HepG2 (cell line): ENCODE measurements around the gene GNPDA2. TPM values are rescaled to one million over a fixed set of nuclear protein-coding genes. Genes with fewer than 3 reads are reported as not detected.

Experiments used
- BRCA1 ChIP-seq: sonication (generic); formaldehyde crosslinking; IDR thresholded peaks from 2 replicates; pipeline ENCODE4 v1.4.0; 2020; ENCODE audit warnings: missing genetic modification reagents
- CCDC6 ChIP-seq: sonication (generic); formaldehyde crosslinking; IDR thresholded peaks from 2 replicates; pipeline ENCODE4 v1.8.1; 2022; ENCODE audit warnings: mild to moderate bottlenecking, missing genetic modification reagents, moderate library complexity
- EP300 ChIP-seq, 3 experiments: sonication (generic) in 1 of 3; formaldehyde crosslinking in 1 of 3; IDR thresholded peaks; 2 replicates each; pipeline versions ENCODE4 v1.5.1 to v1.6.1; 2011 to 2020; ENCODE audit warnings: low read depth in 2 of 3, low read length in 2 of 3, borderline replicate concordance in 1 of 3, improper control_type of control experiment in 1 of 3, mild to moderate bottlenecking in 1 of 3, missing genetic modification reagents in 1 of 3, moderate library complexity in 1 of 3
- ESRRA ChIP-seq: sonication (generic); formaldehyde crosslinking; IDR thresholded peaks from 2 replicates; pipeline ENCODE4 v1.5.1; 2020; ENCODE audit warnings: mild to moderate bottlenecking, low read depth, missing genetic modification reagents
- GRHL1 ChIP-seq: sonication (generic); formaldehyde crosslinking; conservative IDR thresholded peaks from 2 replicates; pipeline ENCODE4 v1.8.0; 2022; ENCODE audit warnings: missing genetic modification reagents
- MXD4 ChIP-seq: IDR thresholded peaks from 2 replicates; pipeline ENCODE4 v1.6.1; 2016; ENCODE audit warnings: mild to moderate bottlenecking, missing biosample characterization, missing genetic modification reagents
- NFKB2 ChIP-seq: sonication (generic); formaldehyde crosslinking; IDR thresholded peaks from 2 replicates; pipeline ENCODE4 v1.4.0; 2020; ENCODE audit warnings: missing genetic modification reagents, borderline replicate concordance
- NR2F6 ChIP-seq, 2 experiments: IDR thresholded peaks; 2 replicates each; pipeline ENCODE4 v1.6.1; 2016; ENCODE audit warnings: antibody characterized with exemption in 1 of 2, mild to moderate bottlenecking in 1 of 2
- POLR2AphosphoS5 ChIP-seq: IDR thresholded peaks from 2 replicates; pipeline ENCODE4 v1.6.1; 2012; ENCODE audit warnings: low read depth, low read length
- REXO4 ChIP-seq: sonication (generic); formaldehyde crosslinking; IDR thresholded peaks from 2 replicates; pipeline ENCODE4 v1.8.0; 2022; ENCODE audit warnings: missing genetic modification reagents, mild to moderate bottlenecking, borderline replicate concordance
- ZBTB2 ChIP-seq: sonication (generic); formaldehyde crosslinking; IDR thresholded peaks from 2 replicates; pipeline ENCODE4 v1.8.0; 2022; ENCODE audit warnings: low read depth, missing genetic modification reagents
- ZNF329 ChIP-seq: sonication (generic); formaldehyde crosslinking; IDR thresholded peaks from 2 replicates; pipeline ENCODE4 v1.9.0; 2021; ENCODE audit warnings: low read depth, mild to moderate bottlenecking, missing genetic modification reagents
- ZNF564 ChIP-seq: sonication (generic); formaldehyde crosslinking; IDR thresholded peaks from 2 replicates; pipeline ENCODE4 v1.8.1; 2023; ENCODE audit warnings: mild to moderate bottlenecking, missing genetic modification reagents
- ZNF784 ChIP-seq: sonication (generic); formaldehyde crosslinking; IDR thresholded peaks from 2 replicates; pipeline ENCODE4 v1.5.1; 2020; ENCODE audit warnings: missing genetic modification reagents, mild to moderate bottlenecking, borderline replicate concordance
- ZNF800 ChIP-seq: sonication (generic); formaldehyde crosslinking; IDR thresholded peaks from 2 replicates; pipeline ENCODE4 v1.4.0; 2020; ENCODE audit warnings: missing genetic modification reagents
- ZSCAN22 ChIP-seq: sonication (generic); formaldehyde crosslinking; IDR thresholded peaks from 2 replicates; pipeline ENCODE4 v1.4.0; 2020; ENCODE audit warnings: mild to moderate bottlenecking, missing genetic modification reagents
- polyA plus RNA-seq, 8 experiments: library from polyadenylated mRNA; depleted of rRNA in 3 of 8; stranded (reverse) in 7 of 8; unstranded in 1 of 8; fragments of >200 nt; fragmentation: Illumina TruSeq in 4 of 8; extraction: Trizol in 4 of 8; gene quantifications; 2 replicates each; pipeline versions ENCODE4 v1.2.1 to v1.2.3, GENCODE V29; 2011 to 2016; ENCODE audit warnings: low read depth in 4 of 8, missing spikeins in 1 of 8, mixed read lengths in 1 of 8; ENCODE audit not compliant: insufficient read depth in 1 of 8
- total RNA-seq, 5 experiments: library from RNA; depleted of rRNA; stranded (reverse); fragments of >200 nt; fragmentation: Illumina TruSeq; extraction: Trizol; gene quantifications; 2 replicates each; pipeline ENCODE4 v1.2.3, GENCODE V29; 2016; ENCODE audit warnings: low read depth in 1 of 5

The GNPDA2 gene
- total and polyA plus RNA-seq, 2 of the 13 experiments (the other 11 are each of a cell fraction or from before 2014, with no cell fraction given), result 5.4 to 9.0 TPM

GRCh38 chr4:44726038-44726871 lies at the start of gene GNPDA2 (continued):
- TF ChIP-seq ZNF800 (CRISPR knock-in tag), result peak; percentile 86
- TF ChIP-seq POLR2AphosphoS5, result peak; percentile 83
- peak; percentile 90; the same call in 1 of the 2 replicates for TF ChIP-seq ZNF784 (CRISPR knock-in tag)
- no peak for TF ChIP-seq BRCA1 (CRISPR knock-in tag)
- TF ChIP-seq NFKB2 (CRISPR knock-in tag), result peak; percentile 91
- no peak for TF ChIP-seq ZNF329 (CRISPR knock-in tag)
- TF ChIP-seq CCDC6 (CRISPR knock-in tag), result peak; percentile 50; the same call in 1 of the 2 replicates
- no peak for TF ChIP-seq REXO4
- TF ChIP-seq GRHL1, result no peak
- peak; percentile 32; the same call in 1 of the 2 replicates for TF ChIP-seq ESRRA
- no peak for TF ChIP-seq EP300 (IDR thresholded peaks at IDR 0.05; ENCODE audit: low read depth in 2 of 2, low read length in 2 of 2)
- 0 out of 2 replicates have a peak, but pooled peaks have one; percentile 25 for TF ChIP-seq EP300 (CRISPR knock-in tag; IDR thresholded peaks at IDR 0.05; ENCODE audit: borderline replicate concordance)
- TF ChIP-seq ZSCAN22 (CRISPR knock-in tag), result peak; percentile 68; the same call in 1 of the 2 replicates
- TF ChIP-seq ZNF564, result peak; percentile 73; the same call in 1 of the 2 replicates
- peak; percentile 64; the same call in 1 of the 2 replicates for TF ChIP-seq ZBTB2 (CRISPR knock-in tag)
- TF ChIP-seq NR2F6 (IDR thresholded peaks at IDR 0.05), result no peak
- peak; percentile 28; the same call in 1 of the 2 replicates for TF ChIP-seq NR2F6 (CRISPR knock-in tag; IDR thresholded peaks at IDR 0.05)
- TF ChIP-seq MXD4 (CRISPR knock-in tag), result no peak; the same call in 1 of the 2 replicates
